IMR-90 (cell line): ENCODE measurements around the gene RAPSN. TPM values are rescaled to one million over a fixed set of nuclear protein-coding genes. Genes with fewer than 3 reads are reported as not detected.
A peak's percentile ranks its signal among the peaks of the same experiment; 100 is the strongest.

Experiments
- ATAC-seq: fragments of 200-7000 bp; cut with Tn5 transposase; 2 replicates; pipeline ENCODE4 v1.9.1; 2020; ENCODE audit warnings: low read depth, mild to moderate bottlenecking, moderate library complexity
- BruUV-seq: library from RNA; stranded (reverse); fragments of 400-500 nt; replicated peaks from 2 replicates; lab custom pipeline; 2021; lab: Mats Ljungman, UMichigan
- CTCF ChIA-PET: fragments of 300-600 bp; formaldehyde crosslinking; extraction: SDS; loops from one replicate; lab custom pipeline; 2021; ENCODE audit warnings: antibody characterized with exemption; lab: Yijun Ruan, JAX
- POLR2A ChIA-PET: fragments of 300-600 bp; sonication (Branson Sonifier 250); formaldehyde crosslinking; loops from one replicate; lab custom pipeline; 2022; ENCODE audit warnings: antibody characterized with exemption; ENCODE audit not compliant: unreplicated experiment; lab: Charles Lee
- DNase-seq: peaks from one replicate; pipeline ENCODE4 v3.0.0; 2013
- H2AFZ ChIP-seq: replicated peaks from 2 replicates; pipeline ENCODE3; 2013; ENCODE audit warnings: low read length, mild to moderate bottlenecking; ENCODE audit not compliant: poor library complexity
- H2AK5ac ChIP-seq: 2 replicates; pipeline ENCODE4 v1.6.1; 2013; ENCODE audit warnings: low read depth, low read length, inconsistent platforms
- H2AK9ac ChIP-seq: replicated peaks from 2 replicates; pipeline ENCODE3; 2013; ENCODE audit warnings: mild to moderate bottlenecking, low read depth, low read length, moderate library complexity; ENCODE audit not compliant: poor library complexity
- H2BK120ac ChIP-seq: 2 replicates; pipeline ENCODE4 v1.6.1; 2013; ENCODE audit warnings: low read depth, low read length, inconsistent platforms
- H2BK15ac ChIP-seq: 3 replicates; pipeline ENCODE4 v1.6.1; 2013; ENCODE audit warnings: low read depth, low read length, inconsistent platforms
- H2BK20ac ChIP-seq: 2 replicates; pipeline ENCODE4 v1.6.1; 2013; ENCODE audit warnings: low read depth, mild to moderate bottlenecking, inconsistent platforms, low read length, moderate library complexity
- H2BK5ac ChIP-seq: 2 replicates; pipeline ENCODE4 v1.6.1; 2013; ENCODE audit warnings: mild to moderate bottlenecking, low read depth, low read length, inconsistent platforms; ENCODE audit not compliant: poor library complexity, severe bottlenecking
- H3K14ac ChIP-seq: replicated peaks from 2 replicates; pipeline ENCODE4 v1.6.1; 2013; ENCODE audit warnings: low read depth, low read length, inconsistent platforms
- H3K18ac ChIP-seq: 2 replicates; pipeline ENCODE4 v1.6.1; 2013; ENCODE audit warnings: low read depth, low read length, control low read depth
- H3K23ac ChIP-seq: 2 replicates; pipeline ENCODE4 v1.6.1; 2013; ENCODE audit warnings: low read depth, low read length, inconsistent platforms
- H3K27ac ChIP-seq: 2 replicates; pipeline ENCODE4 v1.5.1; 2013; ENCODE audit warnings: mild to moderate bottlenecking, control low read depth, low read length; ENCODE audit not compliant: insufficient read depth
- H3K27me3 ChIP-seq: 2 replicates; pipeline ENCODE4 v1.6.1; 2013; ENCODE audit warnings: low read length; ENCODE audit not compliant: control insufficient read depth, insufficient read depth
- H3K36me3 ChIP-seq: 2 replicates; pipeline ENCODE4 v1.6.1; 2013; ENCODE audit warnings: low read length, mixed read lengths; ENCODE audit not compliant: control insufficient read depth, insufficient read depth
- H3K4ac ChIP-seq: 2 replicates; pipeline ENCODE4 v1.6.1; 2013; ENCODE audit warnings: low read depth, low read length, inconsistent platforms
- H3K4me1 ChIP-seq: 2 replicates; pipeline ENCODE4 v1.6.1; 2013; ENCODE audit warnings: low read length, mixed read lengths; ENCODE audit not compliant: control insufficient read depth, insufficient read depth
- H3K4me2 ChIP-seq: 2 replicates; pipeline ENCODE4 v1.6.1; 2013; ENCODE audit warnings: low read depth, mild to moderate bottlenecking, control low read depth, low read length, moderate library complexity
- H3K4me3 ChIP-seq: 2 replicates; pipeline ENCODE4 v1.5.1; 2013; ENCODE audit warnings: low read depth, mild to moderate bottlenecking, control low read depth, low read length, moderate library complexity; ENCODE audit not compliant: insufficient read depth
- H3K56ac ChIP-seq: 2 replicates; pipeline ENCODE4 v1.6.1; 2013; ENCODE audit warnings: low read length, inconsistent platforms; ENCODE audit not compliant: insufficient read depth; ENCODE audit errors: extremely low read depth
- H3K79me1 ChIP-seq, 2 experiments: 2 replicates each; pipeline ENCODE4 v1.6.1; 2013; ENCODE audit warnings: low read length in 2 of 2, inconsistent platforms in 1 of 2, low read depth in 1 of 2
- H3K9ac ChIP-seq: 2 replicates; pipeline ENCODE4 v1.6.1; 2013; ENCODE audit warnings: low read depth, low read length, control low read depth
- H3K9me1 ChIP-seq: 2 replicates; pipeline ENCODE4 v1.6.1; 2013; ENCODE audit warnings: low read length, inconsistent platforms; ENCODE audit not compliant: insufficient read depth
- H3K9me3 ChIP-seq: 2 replicates; pipeline ENCODE4 v1.6.1; 2013; ENCODE audit warnings: low read length; ENCODE audit not compliant: control insufficient read depth, insufficient read depth
- H4K20me1 ChIP-seq: 2 replicates; pipeline ENCODE4 v1.6.1; 2013; ENCODE audit warnings: low read length, inconsistent platforms; ENCODE audit not compliant: insufficient read depth
- H4K5ac ChIP-seq: 2 replicates; pipeline ENCODE4 v1.6.1; 2013; ENCODE audit warnings: mild to moderate bottlenecking, low read depth, low read length, control low read depth
- H4K8ac ChIP-seq, 2 experiments: 2 replicates each; pipeline ENCODE4 v1.6.1; 2013; ENCODE audit warnings: low read depth in 2 of 2, low read length in 2 of 2, control low read depth in 1 of 2, inconsistent platforms in 1 of 2
- H4K91ac ChIP-seq: 2 replicates; pipeline ENCODE4 v1.6.1; 2013; ENCODE audit warnings: low read depth, low read length, inconsistent platforms; ENCODE audit not compliant: insufficient read depth
- CEBPB ChIP-seq: IDR thresholded peaks from 2 replicates; pipeline ENCODE4 v1.6.1; 2012; ENCODE audit warnings: low read depth, low read length, improper control_type of control experiment
- CHD1 ChIP-seq: IDR thresholded peaks from 2 replicates; pipeline ENCODE4 v1.6.1; 2012; ENCODE audit warnings: low read depth, low read length, improper control_type of control experiment
- CTCF ChIP-seq: conservative IDR thresholded peaks from 2 replicates; pipeline ENCODE4 v1.5.1; 2012; ENCODE audit warnings: mild to moderate bottlenecking, low read depth, low read length, improper control_type of control experiment
- FOS ChIP-seq: fragments of 150-350 bp; IDR thresholded peaks from 2 replicates; pipeline ENCODE4 v1.6.1; 2016; ENCODE audit warnings: low read depth, low read length
- MAFK ChIP-seq: IDR thresholded peaks from 2 replicates; pipeline ENCODE4 v1.6.1; 2012; ENCODE audit warnings: low read depth, low read length, improper control_type of control experiment
- MAZ ChIP-seq: IDR thresholded peaks from 2 replicates; pipeline ENCODE4 v1.6.1; 2012; ENCODE audit warnings: low read depth, mild to moderate bottlenecking, low read length, improper control_type of control experiment, moderate library complexity, borderline replicate concordance
- NFE2L2 ChIP-seq: fragments of 150-350 bp; IDR thresholded peaks from 2 replicates; pipeline ENCODE4 v1.6.1; 2016; ENCODE audit warnings: low read depth, mild to moderate bottlenecking, low read length
- POLR2A ChIP-seq: IDR thresholded peaks from 2 replicates; pipeline ENCODE4 v1.6.1; 2012; ENCODE audit warnings: mild to moderate bottlenecking, low read depth, low read length
- RAD21 ChIP-seq: IDR thresholded peaks from 2 replicates; pipeline ENCODE4 v1.6.1; 2012; ENCODE audit warnings: low read length, improper control_type of control experiment
- RCOR1 ChIP-seq: IDR thresholded peaks from 2 replicates; pipeline ENCODE4 v1.6.1; 2012; ENCODE audit warnings: mild to moderate bottlenecking, low read length, improper control_type of control experiment; ENCODE audit not compliant: insufficient replicate concordance
- RFX5 ChIP-seq: IDR thresholded peaks from 2 replicates; pipeline ENCODE4 v1.8.0; 2012; ENCODE audit warnings: low read depth, mild to moderate bottlenecking, low read length, moderate library complexity
- SMC3 ChIP-seq: fragments of 150-350 bp; IDR thresholded peaks from 2 replicates; pipeline ENCODE4 v1.6.1; 2016; ENCODE audit warnings: low read depth, mild to moderate bottlenecking, antibody characterized with exemption, low read length, moderate library complexity
- USF2 ChIP-seq: fragments of 150-350 bp; IDR thresholded peaks from 2 replicates; pipeline ENCODE4 v1.6.1; 2017; ENCODE audit warnings: mild to moderate bottlenecking, antibody characterized with exemption, low read length, low read depth
- WGBS, 2 experiments: methylation state at CpG; one replicate each; pipeline versions ENCODE4 v1.1.5 to v1.1.7; 2013; ENCODE audit warnings: missing lambda C conversion rate in 2 of 2; ENCODE audit not compliant: insufficient read length in 1 of 2; ENCODE audit errors: extremely low coverage in 2 of 2; 5-methylcytosine and 5-hydroxymethylcytosine counted together
- dilution Hi-C: fragments of 300-500 bp; cut with HindIII; formaldehyde crosslinking; loops from one replicate; pipeline ENCODE4 v1.14.3; 2018; ENCODE audit warnings: low sequenced_read_pairs; ENCODE audit not compliant: unreplicated experiment
- in situ Hi-C: fragments of 300-500 bp; cut with MboI; formaldehyde crosslinking; loops from 3 replicates; pipeline ENCODE4 v1.14.3; 2019; ENCODE audit warnings: low sequenced_read_pairs, inconsistent platforms, mixed read lengths
- intact Hi-C: fragments of 100-400 bp; cut with micrococcal nuclease; formaldehyde crosslinking; loops from 2 replicates; pipeline ENCODE4 v1.10.0; 2022
- polyA plus RNA-seq, 3 experiments: library from polyadenylated mRNA; depleted of rRNA; stranded (reverse); fragments of >200 nt; gene quantifications; 2 replicates each; pipeline ENCODE4 v1.2.3, GENCODE V29; 2012; ENCODE audit warnings: low replicate concordance in 1 of 3
- total RNA-seq: library from RNA; depleted of rRNA; stranded (reverse); fragments of >200 nt; gene quantifications from 2 replicates; pipeline ENCODE4 v1.2.3, GENCODE V29; 2012

RAPSN gene
- total and polyA plus RNA-seq, 2 of the 4 experiments (the other 2 are of a cell fraction), result 0.03 TPM; not detected in 1

GRCh38 chr11:47399860-47400767 lies 48.8 kb downstream of the RAPSN start:
- no peak for DNase-seq
- Histone ChIP-seq H3K4ac (peak overlapping the region; percentile 72), H3K79me1 (no peaks in the 10 kb centered on the region), H4K20me1 (no peaks in the 10 kb centered on the region), H3K27me3 (no peaks in the 10 kb centered on the region), H2AK5ac (peak overlapping the region; percentile 4; the same call in 1 of the 2 replicates), H4K5ac (peak overlapping the region; percentile 99), H3K56ac (no peak overlapping the region), H3K9ac (peak overlapping the region; percentile 81), H3K9me1 (no peaks in the 10 kb centered on the region), H4K8ac (peak overlapping the region; percentile 52 to 72; a peak in 2 of 4 replicates), H2BK20ac (no peak overlapping the region), H3K9me3 (no peaks in the 10 kb centered on the region), H2BK15ac (no peak overlapping the region), H2AK9ac (peak overlapping the region; percentile 18), H2BK120ac (peak overlapping the region; percentile 20; the same call in 1 of the 2 replicates), H3K14ac (peak overlapping the region; percentile 17; the same call in 1 of the 2 replicates), H3K4me3 (peak overlapping the region; percentile 78), H3K18ac (peak overlapping the region; percentile 92), H3K23ac (peak overlapping the region; percentile 59; the same call in 1 of the 2 replicates), H3K27ac (peak overlapping the region; percentile 37; the same call in 1 of the 2 replicates), H3K36me3 (no peaks in the 10 kb centered on the region), H3K4me1 (peaks cover 8% of the 10 kb centered on the region), H3K4me2 (peak overlapping the region; percentile 99), H2BK5ac (no peak overlapping the region), H2AFZ (peak overlapping the region; percentile 85), H4K91ac (no peak overlapping the region; the same call in 1 of the 2 replicates)
- POLR2A ChIA-PET, result no interaction called here
- CTCF ChIA-PET, result no interaction called here
- dilution Hi-C loops (no loop called here), in situ Hi-C loops (no loop called here), intact Hi-C loops (no loop called here)
- 60% methylated on average over 1 of the region's 47 CpGs; no CpG with 5 or more reads in 1 of the 2 experiments for WGBS, 2 experiments
- TF ChIP-seq NFE2L2, result no peak
- no peak for TF ChIP-seq CEBPB
- no peak for TF ChIP-seq MAZ
- TF ChIP-seq FOS, result no peak
- TF ChIP-seq POLR2A, result no peak
- no peak for TF ChIP-seq RFX5
- no peak for TF ChIP-seq USF2
- no peak for TF ChIP-seq RAD21
- TF ChIP-seq MAFK, result no peak
- no peak for TF ChIP-seq CTCF
- TF ChIP-seq RCOR1, result no peak
- TF ChIP-seq CHD1, result no peak
- TF ChIP-seq SMC3, result no peak
- ATAC-seq, result peak; percentile 86
- BruUV-seq, result no TSS peak
